Tibial artery (tissue), 4 donors: Measurements from ENCODE around the gene MPHOSPH9.

Experiments used
- DNase-seq, 2 donors: peaks; one replicate each; pipeline ENCODE4 v3.0.0-alpha.2; 2019
- H3K27ac ChIP-seq, 2 donors: fragments of 200-600 bp; sonication (generic) in 1 of 2; 1 replicate in 1 of 2; 2 replicates in 1 of 2; pipeline ENCODE4 v1.5.1; 2018 to 2019; ENCODE audit warnings: mild to moderate bottlenecking in 1 of 2
- H3K27me3 ChIP-seq, 2 donors: fragments of 200-600 bp; sonication (generic) in 1 of 2; one replicate each; pipeline versions ENCODE4 v1.5.1 to v1.6.0; 2016 to 2019
- H3K36me3 ChIP-seq, 3 donors: fragments of 200-600 bp; sonication (generic) in 2 of 3; one replicate each; pipeline ENCODE4 v1.5.1; 2016 to 2019; ENCODE audit warnings: mild to moderate bottlenecking in 2 of 3
- H3K4me1 ChIP-seq, 4 donors: fragments of 200-600 bp; sonication (generic) in 2 of 4; 1 replicate in 3 of 4; 2 replicates in 1 of 4; pipeline ENCODE4 v1.5.1; 2016 to 2019
- H3K4me3 ChIP-seq, 2 donors: fragments of 200-600 bp; sonication (generic) in 1 of 2; 1 replicate in 1 of 2; 2 replicates in 1 of 2; pipeline ENCODE4 v1.5.1; 2018 to 2019; ENCODE audit warnings: mild to moderate bottlenecking in 2 of 2
- H3K9me3 ChIP-seq, 3 donors: fragments of 200-600 bp; sonication (generic) in 1 of 3; one replicate each; pipeline ENCODE4 v1.5.1; 2016 to 2019
- CTCF ChIP-seq, 2 experiments: fragments of 200-600 bp in 1 of 2; fragments of 450-650 bp in 1 of 2; IDR thresholded peaks; one replicate each; pipeline ENCODE4 v1.5.1; 2017 to 2019; ENCODE audit warnings: antibody characterized with exemption in 2 of 2, mild to moderate bottlenecking in 1 of 2, moderate library complexity in 1 of 2
- intact Hi-C: fragments of 100-400 bp; cut with DNase I; formaldehyde crosslinking; loops from one replicate; pipeline ENCODE4 v1.15.0; 2023; ENCODE audit warnings: low total_unique reads

The MPHOSPH9 gene

GRCh38 chr12:123232807-123233504 lies at the start of gene MPHOSPH9, which contains the start of gene MTRFR:
Gene MPHOSPH9 (minus strand): TSS chr12:123233141. CDS start chr12:123230364, 2,777 bp downstream.
Gene MTRFR (plus strand): TSS chr12:123233436. CDS start chr12:123253675, 20,239 bp downstream.
- Histone ChIP-seq H3K36me3 (no peaks in the 10 kb centered on the region), H3K4me1 (peaks cover 0 to 39% (median 24%) of the 10 kb centered on the region in 4 donors), H3K4me3 (peak within 1 kb of the TSS; percentile 81 to 89), H3K9me3 (no peaks in the 10 kb centered on the region), H3K27me3 (peaks cover 0 to 4% of the 10 kb centered on the region in 2 donors), H3K27ac (peak within 1 kb of the TSS; percentile 90 to 95)
- DNase-seq = peak; percentile 99 to 100
- intact Hi-C loops = loop anchor here (2.0 to 10.0 kb wide), 3 partner anchors 78 to 266 kb away; partner anchors contain the start of genes ABCB9 and PITPNM2
- TF ChIP-seq CTCF (IDR thresholded peaks at IDR 0.05) = peak in 1 of 2 experiments; percentile 8

GRCh38 chr12:123282111-123282510 lies 49.2 kb upstream of the MPHOSPH9 start:
- no peak for TF ChIP-seq CTCF (IDR thresholded peaks at IDR 0.05)
- H3K4me1 ChIP-seq = no peaks in the 10 kb centered on the region
- no peaks in the 10 kb centered on the region for H3K27me3 ChIP-seq
- H3K4me3 ChIP-seq = no peak overlapping the region
- H3K9me3 ChIP-seq = no peaks in the 10 kb centered on the region
- intact Hi-C loops = no loop called here
- DNase-seq = no peak
- no peak overlapping the region for H3K27ac ChIP-seq
- H3K36me3 ChIP-seq = no peaks in the 10 kb centered on the region

- Histone ChIP-seq H3K36me3 (no peaks in the 10 kb centered on the region), H3K4me1 (no peaks in the 10 kb centered on the region), H3K4me3 (no peak overlapping the region), H3K9me3 (no peaks in the 10 kb centered on the region), H3K27me3 (no peaks in the 10 kb centered on the region), H3K27ac (no peak overlapping the region)
- TF ChIP-seq CTCF (IDR thresholded peaks at IDR 0.05) = no peak
- intact Hi-C loops = no loop called here
- no peak for DNase-seq
These were observed 48.0 kb upstream of the MPHOSPH9 start for GRCh38 chr12:123280971-123281370.

- DNase-seq = no peak
- H3K27ac ChIP-seq = no peak overlapping the region
- TF ChIP-seq CTCF (IDR thresholded peaks at IDR 0.05) = no peak
- H3K27me3 ChIP-seq = no peaks in the 10 kb centered on the region
- no peaks in the 10 kb centered on the region for H3K36me3 ChIP-seq
- H3K4me1 ChIP-seq = no peaks in the 10 kb centered on the region
- no peak overlapping the region for H3K4me3 ChIP-seq
- H3K9me3 ChIP-seq = no peaks in the 10 kb centered on the region
- intact Hi-C loops = no loop called here
These were observed 45.2 kb upstream of the MPHOSPH9 start for GRCh38 chr12:123278101-123278627.

- Histone ChIP-seq H3K9me3 (no peaks in the 10 kb centered on the region), H3K4me1 (peaks cover 0 to 36% (median 26%) of the 10 kb centered on the region in 4 donors), H3K4me3 (no peak overlapping the region), H3K27ac (no peak overlapping the region), H3K36me3 (no peaks in the 10 kb centered on the region), H3K27me3 (no peaks in the 10 kb centered on the region)
- no peak for TF ChIP-seq CTCF (IDR thresholded peaks at IDR 0.05)
- intact Hi-C loops = no loop called here
- no peak for DNase-seq
These were observed 40.2 kb upstream of the MPHOSPH9 start for GRCh38 chr12:123273166-123273565.
